Smooth muscle cell (in vitro differentiated cells): ENCODE measurements around the gene INSL3. TPM values are rescaled to one million over a fixed set of nuclear protein-coding genes. Genes with fewer than 3 reads are reported as not detected.

ENCODE experiments used
- DNase-seq: peaks from one replicate; lab custom pipeline; 2025; ENCODE audit not compliant: unreplicated experiment; lab: John Stamatoyannopoulos, UW
- H2AFZ ChIP-seq: fragments of 200-600 bp; sonication (generic); 2 replicates; pipeline ENCODE4 v1.6.0; 2016; ENCODE audit warnings: antibody characterized with exemption, low read depth, mild to moderate bottlenecking
- H3F3A ChIP-seq: fragments of 200-600 bp; sonication (generic); 2 replicates; pipeline ENCODE4 v1.6.0; 2017; ENCODE audit warnings: antibody characterized with exemption, low read depth
- H3K27ac ChIP-seq: fragments of 200-600 bp; sonication (generic); 2 replicates; pipeline ENCODE4 v1.5.1; 2016; ENCODE audit warnings: low read depth, mild to moderate bottlenecking
- H3K27me3 ChIP-seq: fragments of 200-600 bp; sonication (generic); 2 replicates; pipeline ENCODE4 v1.6.1; 2016; ENCODE audit warnings: low read depth, mild to moderate bottlenecking
- H3K36me3 ChIP-seq: fragments of 200-600 bp; sonication (generic); 2 replicates; pipeline ENCODE4 v1.5.1; 2016; ENCODE audit warnings: low read depth
- H3K4me1 ChIP-seq: fragments of 200-600 bp; sonication (generic); 2 replicates; pipeline ENCODE4 v1.5.1; 2016; ENCODE audit warnings: low read depth
- H3K4me2 ChIP-seq: fragments of 200-600 bp; sonication (generic); 2 replicates; pipeline ENCODE4 v1.6.0; 2016; ENCODE audit warnings: mild to moderate bottlenecking
- H3K4me3 ChIP-seq: fragments of 200-600 bp; sonication (generic); 2 replicates; pipeline ENCODE4 v1.5.1; 2016; ENCODE audit warnings: mild to moderate bottlenecking
- H3K79me2 ChIP-seq: fragments of 200-600 bp; sonication (generic); 2 replicates; pipeline ENCODE4 v1.6.0; 2016; ENCODE audit warnings: low read depth, mild to moderate bottlenecking
- H3K9ac ChIP-seq: fragments of 200-600 bp; sonication (generic); 2 replicates; pipeline ENCODE4 v1.6.0; 2016; ENCODE audit warnings: low read depth
- H3K9me3 ChIP-seq: fragments of 200-600 bp; sonication (generic); replicated peaks from 2 replicates; pipeline ENCODE4 v1.5.1; 2016; ENCODE audit warnings: low read depth
- H4K20me1 ChIP-seq: fragments of 200-600 bp; sonication (generic); 2 replicates; pipeline ENCODE4 v1.6.0; 2016; ENCODE audit warnings: low read depth
- CTCF ChIP-seq: fragments of 200-600 bp; sonication (generic); IDR thresholded peaks from 2 replicates; pipeline ENCODE4 v1.5.1; 2017; ENCODE audit warnings: borderline replicate concordance, mild to moderate bottlenecking, antibody characterized with exemption; ENCODE audit not compliant: insufficient read depth, poor library complexity, severe bottlenecking
- WGBS: methylation state at CpG from one replicate; pipeline ENCODE4 v1.1.7; 2016; ENCODE audit warnings: low lambda C conversion rate; 5-methylcytosine and 5-hydroxymethylcytosine counted together
- polyA plus RNA-seq: library from polyadenylated mRNA; unstranded; fragments of >200 nt; fragmentation: Nextera tagmentation; extraction: Ambion mirVana; gene quantifications from 2 replicates; pipeline ENCODE4 v1.2.1, GENCODE V29; 2016
- total RNA-seq: library from RNA; depleted of rRNA; stranded (reverse); fragments of >200 nt; gene quantifications from 2 replicates; pipeline ENCODE4 v1.2.3, GENCODE V29; 2014

Gene INSL3
- total and polyA plus RNA-seq, 2 experiments from 2014 or later = 0.80 to 1.1 TPM

GRCh38 chr19:17811103-17811502 lies 10.2 kb downstream of the INSL3 start:
- H4K20me1 ChIP-seq = no peaks in the 10 kb centered on the region
- no peak overlapping the region for H2AFZ ChIP-seq
- H3K27me3 ChIP-seq = peaks cover 6% of the 10 kb centered on the region
- no peak overlapping the region for H3K9ac ChIP-seq
- H3K9me3 ChIP-seq = no peaks in the 10 kb centered on the region
- no peak overlapping the region for H3K4me2 ChIP-seq
- TF ChIP-seq CTCF = no peak
- DNase-seq = no peak
- no peaks in the 10 kb centered on the region for H3K36me3 ChIP-seq
- no peak overlapping the region for H3K4me3 ChIP-seq
- H3K4me1 ChIP-seq = no peaks in the 10 kb centered on the region
- H3F3A ChIP-seq = no peaks in the 10 kb centered on the region
- H3K79me2 ChIP-seq = no peaks in the 10 kb centered on the region
- H3K27ac ChIP-seq = no peak overlapping the region
- WGBS = 100% methylated on average over 2 of the region's 2 CpGs

- no peak for DNase-seq
- Histone ChIP-seq H3K36me3 (no peaks in the 10 kb centered on the region), H3F3A (no peaks in the 10 kb centered on the region), H3K79me2 (no peaks in the 10 kb centered on the region), H3K27ac (no peak overlapping the region), H2AFZ (no peak overlapping the region), H3K9me3 (no peaks in the 10 kb centered on the region), H3K27me3 (peaks cover 6% of the 10 kb centered on the region), H3K4me1 (no peaks in the 10 kb centered on the region), H4K20me1 (no peaks in the 10 kb centered on the region), H3K4me2 (no peak overlapping the region), H3K4me3 (no peak overlapping the region), H3K9ac (no peak overlapping the region)
- WGBS = 90% methylated on average over 27 of the region's 38 CpGs
- no peak for TF ChIP-seq CTCF
Measured at GRCh38 chr19:17807731-17808316, 13.5 kb downstream of the INSL3 start.

- no peaks in the 10 kb centered on the region for H4K20me1 ChIP-seq
- H3K4me2 ChIP-seq = no peak overlapping the region
- H3K27ac ChIP-seq = no peak overlapping the region
- 87% methylated on average over 3 of the region's 3 CpGs for WGBS
- no peaks in the 10 kb centered on the region for H3K4me1 ChIP-seq
- no peak overlapping the region for H2AFZ ChIP-seq
- no peaks in the 10 kb centered on the region for H3K9me3 ChIP-seq
- H3K36me3 ChIP-seq = no peaks in the 10 kb centered on the region
- H3K27me3 ChIP-seq = no peaks in the 10 kb centered on the region
- TF ChIP-seq CTCF = no peak
- no peak for DNase-seq
- no peak overlapping the region for H3K4me3 ChIP-seq
- H3F3A ChIP-seq = no peaks in the 10 kb centered on the region
- H3K79me2 ChIP-seq = no peaks in the 10 kb centered on the region
- H3K9ac ChIP-seq = no peak overlapping the region
Measured at GRCh38 chr19:17806945-17807344, 14.4 kb downstream of the INSL3 start.

GRCh38 chr19:17805427-17805826 lies 15.9 kb downstream of the INSL3 start:
- TF ChIP-seq CTCF = no peak
- H3K9ac ChIP-seq = no peak overlapping the region
- H3K4me3 ChIP-seq = no peak overlapping the region
- no peaks in the 10 kb centered on the region for H3K9me3 ChIP-seq
- no peak overlapping the region for H3K4me2 ChIP-seq
- no peak overlapping the region for H2AFZ ChIP-seq
- 90% methylated on average over 4 of the region's 4 CpGs for WGBS
- no peaks in the 10 kb centered on the region for H3K27me3 ChIP-seq
- H3F3A ChIP-seq = no peaks in the 10 kb centered on the region
- H3K79me2 ChIP-seq = no peaks in the 10 kb centered on the region
- DNase-seq = no peak
- H4K20me1 ChIP-seq = no peaks in the 10 kb centered on the region
- H3K36me3 ChIP-seq = no peaks in the 10 kb centered on the region
- no peaks in the 10 kb centered on the region for H3K4me1 ChIP-seq
- H3K27ac ChIP-seq = no peak overlapping the region
